ENCODE data around the gene FLACC1. TPM values are rescaled to one million over a fixed set of nuclear protein-coding genes. Genes with fewer than 3 reads are reported as not detected.

The FLACC1 gene
- total RNA-seq, 2 experiments from 2014 or later: 4.5 to 4.8 TPM

DNA sequence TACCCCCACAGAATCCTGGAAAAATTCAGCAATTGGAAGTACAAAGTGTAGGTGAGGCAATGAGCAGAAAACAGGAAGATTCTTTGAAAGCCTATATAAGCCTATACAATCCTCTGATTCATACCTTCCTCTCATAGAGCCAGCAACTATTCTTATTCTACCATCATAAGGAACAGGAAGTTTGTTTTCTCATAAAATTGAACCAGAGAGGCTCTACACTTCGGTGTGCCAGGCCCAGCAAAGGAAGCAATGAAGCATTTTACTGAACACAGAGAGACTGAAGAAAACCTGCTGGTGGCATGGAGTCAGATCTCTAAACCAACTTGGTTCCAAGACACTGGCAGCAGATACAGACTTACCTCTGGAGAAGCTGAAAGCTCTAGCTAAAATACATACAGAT is 78.1 kb downstream of the FLACC1 start:
- Histone ChIP-seq H3K4me3 (ENCODE audit: low read length) (no peak overlapping the region), H3K27me3 (ENCODE audit: control insufficient read depth in 1 of 2, insufficient read depth in 2 of 2, low read length in 2 of 2) (no peaks in the 10 kb centered on the region), H3K36me3 (ENCODE audit: insufficient read depth, low read length) (peaks cover 76% of the 10 kb centered on the region), H3K4me1 (ENCODE audit: insufficient read depth, low read length) (peaks cover 9% of the 10 kb centered on the region), H3K27ac (ENCODE audit: low read depth in 1 of 2, low read length in 2 of 2) (no peak overlapping the region), H3K9me3 (ENCODE audit: control insufficient read depth in 1 of 2, insufficient read depth in 1 of 2, low read length in 2 of 2) (no peaks in the 10 kb centered on the region)
- no peaks in the 10 kb centered on the region for H3K27me3 Mint-ChIP-seq
- H3K9me3 Mint-ChIP-seq: no peaks in the 10 kb centered on the region
- peak overlapping the region; percentile 85 for H3K27ac Mint-ChIP-seq
- no peak overlapping the region for H3K4me3 Mint-ChIP-seq
- CTCF ChIA-PET: interaction anchor here (1.0 to 1.6 kb wide), 2 partner anchors 17 to 46 kb away, joined by 3 to 4 read pairs; no protein-coding TSS in a partner anchor
- intact Hi-C loops (cut with DNase I, micrococcal nuclease): loop anchor here (2.0 to 5.0 kb wide), 3 partner anchors 16 to 83 kb away; no protein-coding TSS in a partner anchor
- peaks cover 74% of the 10 kb centered on the region for H3K36me3 Mint-ChIP-seq (ENCODE audit: low read depth)
- peak; percentile 81 for ATAC-seq (ENCODE audit: poor library complexity)
- POLR2A ChIA-PET: interaction anchor here (0.5 to 2.1 kb wide), 8 partner anchors 16 to 98 kb away, joined by 3 to 9 read pairs (median 4); partner anchors contain the start of gene CASP8
- TF ChIP-seq, protein P1, sequence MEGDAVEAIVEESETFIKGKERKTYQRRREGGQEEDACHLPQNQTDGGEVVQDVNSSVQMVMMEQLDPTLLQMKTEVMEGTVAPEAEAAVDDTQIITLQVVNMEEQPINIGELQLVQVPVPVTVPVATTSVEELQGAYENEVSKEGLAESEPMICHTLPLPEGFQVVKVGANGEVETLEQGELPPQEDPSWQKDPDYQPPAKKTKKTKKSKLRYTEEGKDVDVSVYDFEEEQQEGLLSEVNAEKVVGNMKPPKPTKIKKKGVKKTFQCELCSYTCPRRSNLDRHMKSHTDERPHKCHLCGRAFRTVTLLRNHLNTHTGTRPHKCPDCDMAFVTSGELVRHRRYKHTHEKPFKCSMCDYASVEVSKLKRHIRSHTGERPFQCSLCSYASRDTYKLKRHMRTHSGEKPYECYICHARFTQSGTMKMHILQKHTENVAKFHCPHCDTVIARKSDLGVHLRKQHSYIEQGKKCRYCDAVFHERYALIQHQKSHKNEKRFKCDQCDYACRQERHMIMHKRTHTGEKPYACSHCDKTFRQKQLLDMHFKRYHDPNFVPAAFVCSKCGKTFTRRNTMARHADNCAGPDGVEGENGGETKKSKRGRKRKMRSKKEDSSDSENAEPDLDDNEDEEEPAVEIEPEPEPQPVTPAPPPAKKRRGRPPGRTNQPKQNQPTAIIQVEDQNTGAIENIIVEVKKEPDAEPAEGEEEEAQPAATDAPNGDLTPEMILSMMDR (IDR thresholded peaks at IDR 0.05): no peak
- H3K4me1 Mint-ChIP-seq (ENCODE audit: low read depth): peaks cover 45% of the 10 kb centered on the region
- DNase-seq: no peak

- Histone ChIP-seq H3K4me1 (ENCODE audit: insufficient read depth, low read length) (peaks cover 31% of the 10 kb centered on the region), H3K27me3 (ENCODE audit: control insufficient read depth in 1 of 2, insufficient read depth in 2 of 2, low read length in 2 of 2) (no peaks in the 10 kb centered on the region), H3K27ac (ENCODE audit: low read depth in 1 of 2, low read length in 2 of 2) (no peak overlapping the region), H3K4me3 (ENCODE audit: low read length) (no peak overlapping the region), H3K36me3 (ENCODE audit: insufficient read depth, low read length) (peaks cover 99% of the 10 kb centered on the region), H3K9me3 (ENCODE audit: control insufficient read depth in 1 of 2, insufficient read depth in 1 of 2, low read length in 2 of 2) (no peaks in the 10 kb centered on the region)
- Mint-ChIP-seq H3K4me1 (ENCODE audit: low read depth) (peaks cover 67% of the 10 kb centered on the region), H3K27me3 (no peaks in the 10 kb centered on the region), H3K9me3 (no peaks in the 10 kb centered on the region), H3K36me3 (ENCODE audit: low read depth) (peaks cover 100% of the 10 kb centered on the region), H3K27ac (peak overlapping the region; percentile 70), H3K4me3 (no peak overlapping the region)
- ATAC-seq (ENCODE audit: poor library complexity) (no peak), DNase-seq (no peak)
- intact Hi-C loops (cut with DNase I, micrococcal nuclease): loop anchor here (5.0 kb wide), 2 partner anchors 39 to 86 kb away; no protein-coding TSS in a partner anchor
- POLR2A ChIA-PET: interaction anchor here (1.6 to 1.9 kb wide), 2 partner anchors 16 to 43 kb away, joined by 5 to 10 read pairs; partner anchors contain the start of gene CASP8
- CTCF ChIA-PET: interaction anchor here (0.8 to 1.8 kb wide), 6 partner anchors 8 to 94 kb away, joined by 3 to 5 read pairs (median 4); partner anchors contain the start of gene CASP10
- TF ChIP-seq, protein P1 (IDR thresholded peaks at IDR 0.05): no peak
These were observed 80.6 kb downstream of the FLACC1 start for GRCh38 chr2:201276511-201276910.

DNA sequence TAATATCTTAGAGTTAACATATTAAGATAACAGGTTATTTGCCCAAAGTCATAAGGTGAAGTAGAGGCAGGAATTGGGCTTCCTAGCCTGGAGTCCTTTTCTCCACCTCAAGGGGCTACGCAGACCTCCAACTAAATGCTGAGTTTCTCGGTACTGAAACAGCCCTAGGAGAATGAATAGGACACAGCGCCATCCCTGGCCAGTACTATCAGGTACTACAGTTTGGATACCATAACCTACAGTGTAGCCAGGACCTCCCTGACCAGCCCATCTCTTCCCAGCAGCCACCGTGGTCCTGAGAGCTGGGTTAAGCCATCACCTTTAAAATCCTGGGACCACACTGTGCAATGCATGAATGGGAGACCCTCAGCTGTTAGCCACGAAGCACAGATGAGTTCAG is 81.2 kb downstream of the FLACC1 start:
- no peak for ATAC-seq (ENCODE audit: poor library complexity)
- peaks cover 72% of the 10 kb centered on the region for H3K4me1 Mint-ChIP-seq (ENCODE audit: low read depth)
- Histone ChIP-seq H3K4me1 (ENCODE audit: insufficient read depth, low read length) (peaks cover 37% of the 10 kb centered on the region), H3K9me3 (ENCODE audit: control insufficient read depth in 1 of 2, insufficient read depth in 1 of 2, low read length in 2 of 2) (no peaks in the 10 kb centered on the region), H3K27ac (ENCODE audit: low read depth in 1 of 2, low read length in 2 of 2) (no peak overlapping the region), H3K4me3 (ENCODE audit: low read length) (no peak overlapping the region), H3K27me3 (ENCODE audit: control insufficient read depth in 1 of 2, insufficient read depth in 2 of 2, low read length in 2 of 2) (no peaks in the 10 kb centered on the region), H3K36me3 (ENCODE audit: insufficient read depth, low read length) (peaks cover 99% of the 10 kb centered on the region)
- ChIA-PET CTCF (interaction anchor here (0.6 to 1.6 kb wide), 4 partner anchors 9 to 385 kb away, joined by 3 to 4 read pairs (median 3); partner anchors contain the start of gene CASP10), POLR2A (interaction anchor here (0.9 to 1.9 kb wide), 2 partner anchors 9 to 16 kb away, joined by 4 to 10 read pairs; partner anchors contain the start of gene CASP8)
- intact Hi-C loops (cut with DNase I, micrococcal nuclease): loop anchor here (5.0 kb wide), 2 partner anchors 39 to 86 kb away; no protein-coding TSS in a partner anchor
- no peak overlapping the region for H3K4me3 Mint-ChIP-seq
- H3K36me3 Mint-ChIP-seq (ENCODE audit: low read depth): peaks cover 100% of the 10 kb centered on the region
- TF ChIP-seq, protein P1 (IDR thresholded peaks at IDR 0.05): no peak
- H3K9me3 Mint-ChIP-seq: no peaks in the 10 kb centered on the region
- H3K27me3 Mint-ChIP-seq: no peaks in the 10 kb centered on the region
- DNase-seq: no peak
- peak overlapping the region; percentile 70 for H3K27ac Mint-ChIP-seq
